ENCODE results near the gene DIMT1.
A peak's percentile ranks its signal among the peaks of the same experiment; 100 is the strongest.

DIMT1 gene

GRCh38 chr5:62369039-62369438 lies 34.7 kb downstream of the DIMT1 start:
- peak; percentile 7 for DNase-seq

- no peak for DNase-seq
Measured at GRCh38 chr5:62362701-62363100, 41.0 kb downstream of the DIMT1 start.

- DNase-seq = peak; percentile 56
Measured at GRCh38 chr5:62354028-62354874, 49.5 kb downstream of the DIMT1 start.

GRCh38 chr5:62348723-62349481 lies 54.8 kb downstream of the DIMT1 start:
- DNase-seq = no peak

GRCh38 chr5:62347928-62348327 lies 55.8 kb downstream of the DIMT1 start:
- DNase-seq = no peak

- DNase-seq = no peak
Measured at GRCh38 chr5:62346748-62347147, 57.0 kb downstream of the DIMT1 start.

- DNase-seq = no peak
Measured at GRCh38 chr5:62343428-62343827, 60.3 kb downstream of the DIMT1 start.

GRCh38 chr5:62342476-62342837 lies 61.2 kb downstream of the DIMT1 start:
- DNase-seq = no peak

GRCh38 chr5:62341783-62342475 lies 61.8 kb downstream of the DIMT1 start:
- peak; percentile 47 for DNase-seq

GRCh38 chr5:62340979-62341378 lies 62.7 kb downstream of the DIMT1 start:
- DNase-seq = peak; percentile 32

- no peak for DNase-seq
Measured at GRCh38 chr5:62340392-62340791, 63.3 kb downstream of the DIMT1 start.

All from activated CD4-positive, alpha-beta T cell treated with anti-CD3 and anti-CD28 coated beads, Interleukin-10, Interleukin-2, amounts not matched to agents 100 ng/mL and 50 ng/mL, durations not matched to agents 16 hours and 8 hours (primary cell).